Globus pallidus (tissue), 1 donor: Measurements from ENCODE around the gene ANKRD6.

Experiments used
- DNase-seq: peaks from one replicate; pipeline ENCODE4 v3.0.0-alpha.2; 2015; ENCODE audit warnings: low spot score

The ANKRD6 gene

DNA sequence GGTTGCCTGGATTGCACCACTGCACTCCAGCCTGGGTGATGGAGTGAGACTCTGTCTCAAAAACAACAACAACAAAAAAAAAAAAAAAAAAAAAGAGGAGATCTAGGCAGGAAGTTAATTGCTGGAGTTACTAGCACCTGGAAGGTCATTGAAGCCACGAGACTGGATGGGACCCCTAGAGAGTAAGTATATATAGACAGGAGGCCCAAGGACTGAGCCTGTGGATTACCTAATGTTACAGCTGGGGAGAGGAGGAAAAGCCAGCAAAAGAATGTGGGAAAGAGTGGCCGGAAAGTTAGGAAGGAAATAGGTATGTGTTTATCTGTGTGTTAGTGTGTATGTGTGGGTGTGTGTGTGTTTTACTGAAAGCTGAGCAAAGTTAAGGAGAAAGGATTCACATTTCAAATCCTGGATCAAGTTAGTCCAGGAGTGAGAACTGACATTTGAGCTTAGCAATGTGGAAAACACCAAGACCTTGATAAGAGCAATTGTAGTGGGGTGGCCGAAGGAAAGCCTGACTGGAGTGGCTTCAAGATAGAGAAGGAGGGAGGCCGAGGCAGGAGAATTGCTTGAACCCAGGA is 38.4 kb downstream of the ANKRD6 start:
- no peak for DNase-seq

DNA sequence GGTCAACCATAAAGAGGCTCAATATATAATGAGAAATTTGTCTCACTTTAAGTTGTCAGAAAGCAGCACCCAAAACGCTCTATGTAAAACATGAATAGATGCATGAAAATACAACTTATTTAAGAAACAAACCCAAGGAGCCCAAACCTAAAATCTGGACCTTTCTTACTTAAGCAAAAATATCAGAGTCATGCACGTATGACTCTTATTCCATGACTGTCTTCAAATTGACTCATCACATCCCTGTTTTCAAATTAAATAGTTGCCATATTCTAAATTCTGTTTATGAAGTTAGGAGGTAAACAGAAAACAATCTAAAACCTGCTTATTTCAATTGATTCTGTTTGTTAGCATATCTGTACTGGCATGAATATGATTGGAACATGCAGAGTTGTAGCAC is 42.1 kb downstream of the ANKRD6 start:
- no peak for DNase-seq

DNA sequence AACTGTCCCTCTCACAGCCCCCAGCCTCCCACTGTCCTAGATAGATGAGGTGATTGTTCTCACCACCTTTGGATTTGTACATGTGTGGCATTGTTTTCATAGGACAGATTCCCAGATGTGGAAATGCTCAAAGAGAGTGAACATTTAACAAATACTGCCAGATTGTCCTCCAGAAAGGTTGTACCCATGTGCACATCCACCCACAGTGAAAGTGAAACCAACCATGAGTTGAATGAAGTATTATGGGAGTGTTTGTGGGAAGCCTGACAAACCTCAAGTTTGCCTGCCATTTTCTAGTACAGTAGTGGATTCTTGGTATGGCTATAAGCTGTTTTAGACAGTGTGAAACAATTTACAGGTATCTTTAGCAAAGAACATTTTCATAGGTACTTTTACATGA is 42.7 kb downstream of the ANKRD6 start:
- no peak for DNase-seq

DNA sequence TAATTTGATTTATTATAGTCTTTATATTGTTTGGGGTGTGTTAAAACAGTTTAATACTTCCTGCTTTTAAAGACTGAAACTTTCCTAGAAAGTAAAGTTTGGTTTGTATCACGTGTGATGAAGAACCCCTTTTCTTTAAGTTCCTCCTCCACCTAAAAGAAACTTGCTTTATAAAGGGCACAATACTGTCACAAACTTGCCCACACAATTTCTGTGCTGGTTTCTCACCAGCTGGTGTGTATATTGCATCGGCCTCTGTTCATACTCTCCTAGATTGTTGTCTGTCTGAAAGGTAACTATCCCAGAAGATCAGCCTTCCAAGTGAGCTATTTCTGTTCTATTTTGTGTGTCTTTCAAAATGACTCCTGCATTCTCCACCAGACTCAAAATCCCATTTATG is 46.9 kb downstream of the ANKRD6 start:
- DNase-seq: no peak

DNA sequence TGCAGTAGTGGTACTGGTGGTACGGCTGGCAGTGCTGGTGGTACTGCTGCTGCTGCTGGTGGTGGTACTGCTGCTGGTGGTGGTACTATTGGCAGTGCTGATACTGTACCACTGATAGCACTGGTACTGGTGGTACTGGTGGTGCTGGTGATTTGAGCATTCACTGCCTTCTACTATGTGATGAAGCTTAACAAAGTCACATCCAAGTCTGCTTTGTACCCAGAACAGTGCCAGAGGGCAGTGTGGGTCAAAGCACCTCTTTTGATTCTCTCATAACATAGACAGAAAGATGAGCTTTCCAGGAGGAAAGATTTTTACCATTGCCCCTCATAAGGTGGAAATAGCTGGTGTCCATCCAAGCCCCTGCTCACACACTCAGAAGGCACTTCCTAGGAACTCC is 48.7 kb downstream of the ANKRD6 start:
- no peak for DNase-seq

DNA sequence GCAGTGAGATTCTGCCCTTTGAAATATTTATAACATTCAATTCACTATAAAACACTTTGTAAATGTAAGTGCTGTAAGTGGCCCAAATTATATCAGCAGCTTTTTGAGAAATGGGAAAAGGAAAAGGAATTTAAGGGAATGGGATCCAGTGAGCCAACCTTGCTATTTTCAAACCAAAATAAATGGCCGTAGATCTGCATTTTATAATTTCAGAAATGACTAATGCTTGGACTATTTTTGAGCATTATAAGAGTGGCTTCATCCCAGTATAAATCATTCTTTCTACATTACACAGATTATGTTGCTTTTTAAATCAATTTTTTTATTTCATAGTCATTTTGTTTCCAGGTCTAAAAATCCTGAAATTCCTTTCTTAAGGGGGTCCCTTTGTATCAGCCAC is 49.2 kb downstream of the ANKRD6 start:
- no peak for DNase-seq

DNA sequence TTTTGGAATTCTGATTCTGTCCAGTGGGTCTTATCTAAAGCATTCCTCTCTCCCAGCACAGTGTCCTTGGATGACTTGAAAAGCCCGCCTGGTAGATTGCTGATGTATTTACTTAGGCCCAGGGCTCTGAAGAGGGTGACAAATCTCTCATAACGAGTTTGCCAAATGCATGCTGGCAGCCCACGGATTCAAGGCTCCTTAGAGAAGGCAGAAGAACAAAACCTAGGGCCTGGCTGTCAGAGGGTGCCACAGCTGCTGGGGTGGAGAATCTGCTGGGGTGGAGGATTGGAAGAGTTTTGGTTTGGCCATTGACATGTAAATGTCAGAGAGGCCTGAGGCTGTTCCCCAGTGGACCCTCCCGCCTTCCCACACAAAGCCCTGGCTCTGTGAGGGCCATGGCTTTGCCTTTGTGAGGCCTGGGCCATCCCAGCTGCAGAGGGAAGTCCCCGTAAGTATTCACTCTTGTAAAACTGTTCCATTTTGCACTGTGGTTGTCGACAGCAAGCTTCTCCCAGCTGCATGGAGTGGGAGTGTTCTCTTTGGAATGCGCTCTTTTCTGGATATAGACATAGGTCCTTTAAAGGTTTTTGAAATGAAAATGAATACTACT is 50.3 kb downstream of the ANKRD6 start:
- no peak for DNase-seq

DNA sequence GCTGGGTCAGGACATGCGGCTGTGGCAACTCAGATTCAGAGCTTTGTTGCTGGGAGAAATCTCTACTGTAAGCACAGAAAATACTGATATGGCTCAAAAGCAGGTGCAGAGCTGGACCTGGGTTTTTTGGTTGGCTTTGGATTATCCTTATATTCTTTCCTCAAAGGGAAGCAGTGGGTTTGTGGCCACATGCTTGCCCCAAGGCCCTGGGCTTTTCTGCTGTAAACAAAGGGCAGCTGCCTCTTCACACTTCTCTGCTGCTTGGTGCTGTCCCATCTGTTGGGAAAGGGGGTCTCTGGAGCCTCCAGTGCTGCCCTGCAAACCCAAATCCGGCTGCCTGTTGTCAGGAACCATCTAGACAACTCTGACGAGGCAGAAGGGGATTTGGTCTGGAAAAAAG is 52.4 kb downstream of the ANKRD6 start:
- no peak for DNase-seq

DNA sequence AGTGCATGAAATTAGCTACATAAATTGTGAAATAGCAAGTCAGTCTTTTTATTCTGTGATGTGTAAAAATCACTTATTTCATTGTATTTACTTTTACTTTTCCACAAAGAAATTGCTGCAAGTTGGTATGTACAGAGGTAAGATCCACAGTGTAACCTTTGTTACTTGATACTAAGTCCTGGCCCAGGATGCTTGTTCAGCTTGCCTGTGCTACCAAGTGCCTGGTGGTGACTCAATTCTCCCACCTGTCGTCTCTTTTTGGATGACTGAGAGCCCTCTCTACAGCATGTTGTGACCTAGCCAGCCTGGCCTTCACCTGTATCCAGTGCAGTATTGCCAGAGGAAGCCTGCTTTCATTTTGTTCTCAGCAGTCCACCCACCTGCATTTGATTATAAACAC is 54.9 kb downstream of the ANKRD6 start:
- no peak for DNase-seq

DNA sequence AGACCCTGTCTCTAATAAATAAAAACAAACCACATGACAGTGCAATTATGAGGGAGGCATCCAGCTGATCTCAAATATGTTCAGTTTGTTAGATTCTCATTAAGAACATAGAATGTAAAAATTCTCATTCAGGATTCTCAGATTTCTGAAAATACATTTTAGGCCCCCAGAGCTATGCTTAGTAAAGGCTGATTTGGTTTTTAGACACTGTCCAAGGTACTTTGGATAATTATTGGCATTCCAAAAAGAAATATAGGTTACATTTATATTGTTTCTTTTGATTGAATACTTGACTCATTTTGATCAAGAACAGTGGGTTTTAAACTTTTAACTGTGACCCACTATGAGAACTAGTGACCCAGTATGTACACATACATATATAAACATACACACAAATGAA is 55.5 kb downstream of the ANKRD6 start:
- no peak for DNase-seq

DNA sequence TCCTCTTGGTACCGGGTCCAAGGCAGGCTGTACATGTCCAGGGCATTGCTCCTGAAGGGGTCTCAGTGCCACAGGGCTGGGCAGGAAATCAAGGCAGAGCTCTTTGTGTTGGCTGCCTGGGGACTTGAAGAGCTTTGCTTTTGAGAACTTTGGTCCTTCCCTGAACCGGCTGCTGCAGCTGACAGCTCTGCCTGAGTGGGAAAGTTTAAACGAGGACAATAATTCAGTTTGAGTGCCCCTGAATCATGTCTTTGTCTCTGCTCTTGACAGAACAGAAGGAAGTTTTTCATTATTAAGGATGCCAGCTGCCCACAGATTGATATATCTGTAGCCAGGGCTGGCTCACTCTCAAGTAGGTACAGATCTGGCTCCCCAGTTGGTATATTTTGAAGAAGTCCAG is 56.1 kb downstream of the ANKRD6 start:
- peak; percentile 3 for DNase-seq

DNA sequence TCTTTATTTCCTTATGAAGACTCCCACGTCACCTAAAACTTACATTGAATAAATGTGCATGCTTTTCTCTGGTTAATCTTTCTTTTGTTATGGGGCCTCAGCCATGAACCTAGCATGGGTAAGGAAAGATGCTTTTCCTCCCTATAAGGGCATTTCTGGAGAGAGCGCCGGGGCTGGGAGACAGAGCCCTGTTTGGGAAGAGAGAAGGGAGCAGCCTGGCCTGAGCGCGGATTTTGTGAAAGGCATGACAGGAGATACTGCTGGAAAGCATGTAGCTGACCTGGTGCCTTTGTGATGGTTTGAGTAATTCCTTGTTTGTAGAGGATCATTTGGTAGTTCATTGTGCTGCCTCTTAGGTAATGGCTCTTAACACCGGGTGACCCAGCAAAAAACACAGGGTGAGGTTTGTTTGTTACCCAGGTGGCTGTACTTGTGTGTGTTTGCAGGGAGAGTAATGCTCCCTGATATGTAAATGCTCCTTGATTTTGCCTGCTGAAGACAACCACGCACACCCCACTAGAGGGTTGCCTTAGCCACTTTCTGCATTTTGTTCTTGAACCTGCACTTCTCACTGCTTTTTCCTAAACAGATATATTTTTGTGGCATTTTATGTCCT is 59.2 kb downstream of the ANKRD6 start:
- no peak for DNase-seq

DNA sequence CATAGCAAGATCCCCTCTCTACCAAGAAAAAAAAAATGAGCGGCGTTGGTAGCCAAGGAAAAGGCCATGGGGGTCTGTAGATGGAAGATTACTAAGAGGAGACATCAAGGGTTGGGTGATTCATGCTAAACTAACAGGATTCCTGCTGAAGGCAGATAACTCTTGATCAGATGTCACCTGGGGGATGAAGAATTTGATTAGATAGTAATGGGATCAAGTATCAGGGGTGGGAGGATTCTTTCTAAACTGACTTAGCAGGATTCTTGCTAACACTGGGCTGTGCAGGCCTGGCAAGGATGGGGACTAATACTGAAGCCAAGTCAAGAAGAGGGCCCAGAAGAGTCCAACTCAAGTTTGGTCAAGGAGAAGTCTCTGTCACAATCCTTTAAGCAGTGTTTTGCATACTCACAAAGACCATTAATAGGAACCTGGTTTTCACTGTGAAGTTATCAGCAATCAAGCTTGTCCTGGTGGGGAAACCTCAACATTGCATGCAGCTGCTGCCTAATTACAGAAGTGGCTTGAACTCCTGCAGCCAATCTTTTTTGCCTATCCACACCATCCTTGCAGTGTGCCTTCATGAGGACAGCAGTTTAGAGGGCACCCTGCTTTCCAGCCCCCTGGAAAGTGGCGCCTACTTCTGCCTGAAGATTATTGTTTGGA is 61.3 kb downstream of the ANKRD6 start:
- no peak for DNase-seq

DNA sequence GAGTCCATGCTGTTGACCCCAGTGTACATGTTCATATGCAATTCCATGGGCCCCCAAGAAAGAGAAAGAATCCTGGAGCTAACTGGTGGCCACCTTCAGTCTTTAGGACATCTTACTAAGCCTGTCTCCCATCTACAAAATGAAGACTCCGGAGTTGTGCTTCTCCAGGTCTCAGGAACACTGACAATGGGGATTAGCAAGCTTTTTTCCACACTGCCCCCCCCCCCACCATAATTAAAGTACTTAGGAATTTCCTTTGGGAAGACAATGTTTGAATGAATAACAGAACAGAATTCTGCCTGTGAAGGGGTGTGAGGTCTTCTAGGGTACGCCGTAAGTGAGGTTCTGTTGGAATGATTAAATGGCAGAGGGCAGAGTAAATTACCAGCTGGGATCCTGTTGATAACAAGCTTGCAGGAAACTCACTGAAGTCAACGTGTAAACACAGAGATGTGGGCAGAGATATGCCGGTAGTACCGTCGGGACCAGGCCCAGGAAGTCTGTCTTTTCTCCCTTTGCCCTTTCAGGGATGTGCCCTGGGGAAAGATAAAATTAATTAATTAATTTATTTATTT is 63.1 kb downstream of the ANKRD6 start:
- no peak for DNase-seq

DNA sequence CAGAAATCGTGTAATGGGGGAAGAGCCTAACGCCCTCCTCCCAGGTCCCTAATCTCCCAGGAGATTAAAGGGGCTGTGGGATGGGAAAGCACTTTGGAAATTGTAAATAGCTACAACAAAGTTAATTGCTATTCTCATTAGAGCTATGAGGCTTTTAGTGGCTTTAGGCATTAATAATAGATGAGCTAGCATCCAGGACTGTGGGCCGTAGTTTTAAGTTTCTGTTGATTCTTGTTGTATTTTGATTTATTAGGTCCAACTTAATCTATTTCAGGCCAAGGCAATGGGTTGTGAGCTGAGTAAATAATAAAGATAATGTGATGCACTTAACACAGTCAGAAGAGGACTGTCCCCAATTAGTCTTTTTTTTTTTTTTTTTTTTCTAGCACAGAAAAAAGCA is 67.7 kb downstream of the ANKRD6 start:
- DNase-seq: no peak

DNA sequence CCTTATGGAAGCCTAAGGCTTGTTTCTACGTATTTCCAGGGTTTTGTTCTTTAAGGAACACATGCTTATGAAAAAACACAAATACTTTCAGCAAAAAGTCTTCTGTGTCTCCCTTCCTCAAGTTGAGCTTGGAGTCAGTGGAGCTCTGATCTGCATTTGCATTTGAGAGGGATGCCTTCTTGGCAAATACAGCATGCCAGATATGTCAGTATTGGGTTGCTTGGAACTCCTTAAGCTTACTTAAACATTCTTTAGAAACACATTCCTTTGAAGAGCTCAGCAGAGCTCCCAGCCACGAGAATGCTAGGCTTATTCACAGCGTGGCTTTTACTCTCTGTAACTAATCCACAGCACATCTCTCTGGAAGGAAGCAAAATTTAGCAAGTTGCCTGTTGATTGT is 68.3 kb downstream of the ANKRD6 start:
- DNase-seq: no peak

DNA sequence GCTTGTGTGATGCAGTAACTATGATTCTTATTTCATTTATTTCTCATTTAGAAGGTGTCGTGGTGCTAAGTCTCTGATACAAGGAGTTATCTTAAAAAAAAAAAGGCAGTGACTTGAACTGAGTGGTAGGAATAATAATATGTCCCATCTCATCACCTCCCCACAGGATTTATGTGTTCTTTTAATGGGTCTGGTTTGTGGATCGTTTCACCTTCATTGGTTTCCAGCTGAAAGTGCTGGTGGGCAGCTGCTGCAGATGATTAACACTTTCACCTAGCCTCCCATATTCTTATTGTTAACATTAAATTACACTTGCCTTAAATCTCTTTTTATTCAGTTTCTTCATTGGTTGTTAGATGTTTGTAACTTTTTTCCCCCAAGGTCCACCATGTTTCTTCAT is 68.8 kb downstream of the ANKRD6 start:
- no peak for DNase-seq

DNA sequence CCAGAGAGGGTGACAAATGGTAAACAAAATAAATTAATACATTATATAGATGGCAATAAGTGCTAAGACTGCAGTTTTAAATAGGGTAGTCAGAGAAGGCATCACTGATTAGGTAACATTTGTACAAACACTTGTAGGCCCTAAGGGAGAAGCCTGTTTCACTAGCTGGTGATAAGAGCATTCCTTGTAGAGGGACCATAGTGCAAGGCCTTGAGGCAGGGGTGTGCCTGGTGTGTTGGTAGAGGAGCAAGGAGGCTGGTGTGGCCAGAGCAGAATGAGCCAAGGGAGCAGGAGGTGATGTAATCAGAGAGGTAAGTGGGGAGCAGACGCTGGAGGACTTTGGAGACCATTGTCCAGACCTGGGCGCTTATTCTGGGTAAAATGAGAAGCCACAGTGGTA is 70.7 kb downstream of the ANKRD6 start:
- no peak for DNase-seq

DNA sequence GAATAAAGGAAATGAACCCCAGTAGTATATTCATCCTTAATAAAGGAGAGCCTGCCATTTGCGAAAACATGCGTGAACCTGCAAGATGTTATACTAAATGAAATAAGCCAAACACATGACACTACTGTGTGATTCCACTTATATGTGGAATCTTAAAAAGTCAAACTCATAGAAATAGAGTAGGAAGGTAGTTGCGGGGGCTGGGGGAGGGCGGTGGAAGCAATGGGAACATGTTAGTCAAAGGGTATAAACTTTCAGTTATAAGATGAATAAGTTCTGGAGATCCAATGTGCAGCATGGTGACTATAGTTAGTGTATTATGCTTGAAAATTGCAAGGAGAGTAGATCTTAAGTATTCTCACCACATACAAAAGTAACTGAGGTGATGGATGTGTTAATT is 72.9 kb downstream of the ANKRD6 start:
- no peak for DNase-seq

DNA sequence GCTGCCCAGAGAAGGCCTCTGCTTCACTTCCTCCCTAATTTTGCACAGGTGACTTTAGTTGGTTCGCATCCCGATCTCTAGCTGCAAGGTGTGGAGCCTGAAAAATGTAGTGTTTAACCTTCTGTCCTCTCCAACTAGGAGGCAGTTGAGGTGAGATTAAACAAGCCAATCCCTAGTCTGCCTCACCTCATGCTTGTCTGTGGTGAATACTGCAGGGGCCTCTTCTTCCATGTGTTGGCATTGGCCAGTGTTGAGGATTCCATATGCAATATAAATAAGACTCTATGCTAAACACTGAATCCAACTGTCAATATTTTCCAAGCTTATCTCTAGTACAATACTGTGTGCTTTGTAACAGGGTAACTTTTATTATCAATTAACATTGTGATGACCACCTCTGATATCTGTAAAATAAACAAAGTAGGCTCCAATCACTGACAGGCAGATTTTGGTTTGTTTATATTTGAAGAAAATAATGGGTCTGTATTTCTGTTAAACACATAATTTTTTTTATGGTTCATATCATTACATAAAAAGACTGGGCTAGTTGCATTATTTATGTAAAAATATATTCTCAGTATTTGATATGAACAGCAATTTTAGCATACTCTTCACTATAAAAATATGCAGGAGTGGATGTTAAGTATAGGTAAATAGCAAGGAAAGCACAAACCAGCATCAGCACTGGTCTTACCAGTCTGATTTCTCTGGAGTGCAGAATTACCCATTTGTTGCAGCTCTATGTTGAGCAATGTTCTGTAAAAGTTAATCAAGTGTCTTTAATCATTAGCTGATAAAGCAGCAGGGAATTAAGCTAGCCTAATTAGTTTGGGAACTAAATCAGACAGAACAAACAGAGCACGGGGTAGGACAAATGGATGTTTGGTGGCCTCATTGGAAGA is 74.0 kb downstream of the ANKRD6 start:
- DNase-seq: no peak

DNA sequence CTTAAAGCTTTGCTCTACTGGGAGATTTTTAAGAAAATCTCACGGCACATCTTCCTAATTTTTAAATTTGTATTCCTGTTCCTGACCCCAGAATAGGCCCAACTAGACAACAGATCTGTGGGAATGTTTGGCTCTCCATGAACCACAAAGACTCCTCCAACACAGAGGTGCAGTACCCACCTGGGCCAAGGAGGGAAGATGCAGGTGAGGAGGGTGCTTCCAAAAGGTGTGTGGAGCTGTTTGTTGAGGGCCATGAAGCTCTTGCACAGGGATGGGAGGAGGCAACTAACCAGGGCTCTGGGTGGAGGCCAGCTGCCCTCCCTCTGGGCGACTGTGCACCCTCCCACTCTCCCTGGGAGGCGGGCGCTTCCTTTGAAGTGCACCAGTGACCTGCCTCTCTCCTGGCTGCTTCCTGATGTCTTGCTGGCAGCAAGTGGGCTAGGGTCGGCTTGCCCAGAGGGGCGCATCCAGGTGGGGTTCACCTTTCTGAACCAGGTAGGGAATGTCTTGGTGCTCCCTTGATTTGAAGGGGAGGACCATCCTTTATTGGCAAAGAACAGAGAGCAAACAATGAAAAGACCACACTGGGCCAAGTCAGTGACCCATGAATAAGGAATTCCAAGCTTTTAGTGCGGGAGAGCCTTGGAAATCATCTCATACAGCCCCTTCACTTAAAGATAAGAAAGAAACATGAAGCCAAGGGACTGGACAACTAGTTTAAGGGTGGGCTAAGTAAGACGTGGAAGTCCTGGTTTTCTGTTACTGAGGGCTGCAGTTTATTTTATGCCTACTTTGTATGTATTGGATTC is 76.0 kb downstream of the ANKRD6 start:
- DNase-seq: no peak
